ENCODE results near the gene TNS1. TPM values are rescaled to one million over a fixed set of nuclear protein-coding genes. Genes with fewer than 3 reads are reported as not detected.

Gene TNS1
- total RNA-seq, 1 experiment from 2014 or later, result 1.5 TPM

DNA sequence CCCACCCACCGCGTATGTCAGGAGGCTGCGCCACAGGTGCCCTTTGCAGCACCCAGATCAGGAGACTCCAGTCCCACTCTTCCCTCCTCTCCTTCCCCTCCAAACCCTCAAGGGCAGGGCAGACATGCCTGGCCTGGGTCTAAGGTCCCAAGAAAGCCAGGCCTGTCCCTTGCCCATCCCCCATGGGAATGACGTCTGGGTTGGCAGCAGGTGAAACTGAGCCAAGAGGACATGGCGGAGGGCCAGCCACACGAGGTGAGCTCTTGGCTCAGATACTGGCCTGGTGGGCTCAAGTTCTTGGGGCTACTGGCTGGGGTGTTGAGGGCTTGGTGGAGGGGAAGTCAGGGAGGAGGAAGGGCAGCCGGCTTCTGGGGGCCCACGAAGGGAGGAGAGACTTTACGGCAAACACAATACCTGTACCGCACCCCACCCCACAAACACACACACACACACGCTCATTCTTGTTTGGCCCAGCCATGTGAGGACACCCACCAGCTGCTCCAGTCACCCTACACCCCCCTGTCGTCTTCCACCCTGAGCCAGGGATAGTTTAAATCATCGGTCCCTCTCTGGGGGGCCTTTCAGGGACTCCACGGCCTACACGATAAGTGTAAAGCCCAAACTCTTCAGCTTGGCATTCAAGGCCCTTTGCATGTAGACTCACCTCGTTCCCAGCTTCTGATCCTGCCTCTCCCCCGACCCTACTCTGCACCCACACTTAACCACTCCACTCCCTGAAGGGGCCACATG lies 24.1 kb upstream of the TNS1 start:
- H3K9me2 ChIP-seq (replicated peaks; ENCODE audit: low read length), result no peaks in the 10 kb centered on the region
- H3K4me2 ChIP-seq (ENCODE audit: low read length), result no peak overlapping the region
- no peaks in the 10 kb centered on the region for H4K20me1 ChIP-seq (ENCODE audit: low read length)
- H3K27ac ChIP-seq (ENCODE audit: low read length), result no peak overlapping the region
- no peaks in the 10 kb centered on the region for H3K9me3 ChIP-seq (ENCODE audit: low read length)
- H3K4me3 ChIP-seq (ENCODE audit: low read length), result no peak overlapping the region
- no peaks in the 10 kb centered on the region for H3F3A ChIP-seq (ENCODE audit: low read length, unreplicated experiment)
- no TSS peak for BruUV-seq (replicated peaks)
- H3K4me1 ChIP-seq (ENCODE audit: insufficient read depth, low read length), result no peaks in the 10 kb centered on the region
- no peaks in the 10 kb centered on the region for H3K79me2 ChIP-seq (ENCODE audit: low read length)
- ChIA-PET CTCF (no interaction called here), POLR2A (ENCODE audit: unreplicated experiment) (no interaction called here)
- no peaks in the 10 kb centered on the region for H3K36me3 ChIP-seq (ENCODE audit: low read depth, low read length)
- DNase-seq (no peak), ATAC-seq (no peak)
- H2AFZ ChIP-seq (ENCODE audit: low read length), result no peak overlapping the region
- intact Hi-C loops (cut with micrococcal nuclease), result no loop called here
- TF ChIP-seq CTCF (conservative IDR thresholded peaks at IDR 0.05; ENCODE audit: low read depth, low read length) (no peak), EZH2phosphoT487 (IDR thresholded peaks at IDR 0.05; ENCODE audit: borderline replicate concordance, low read length) (no peak), EZH2 (IDR thresholded peaks at IDR 0.05; ENCODE audit: low read length, unreplicated experiment) (no peak)
- H3K27me3 ChIP-seq (ENCODE audit: low read length), result no peaks in the 10 kb centered on the region
- no peak overlapping the region for H3K9ac ChIP-seq (ENCODE audit: low read length)

DNA sequence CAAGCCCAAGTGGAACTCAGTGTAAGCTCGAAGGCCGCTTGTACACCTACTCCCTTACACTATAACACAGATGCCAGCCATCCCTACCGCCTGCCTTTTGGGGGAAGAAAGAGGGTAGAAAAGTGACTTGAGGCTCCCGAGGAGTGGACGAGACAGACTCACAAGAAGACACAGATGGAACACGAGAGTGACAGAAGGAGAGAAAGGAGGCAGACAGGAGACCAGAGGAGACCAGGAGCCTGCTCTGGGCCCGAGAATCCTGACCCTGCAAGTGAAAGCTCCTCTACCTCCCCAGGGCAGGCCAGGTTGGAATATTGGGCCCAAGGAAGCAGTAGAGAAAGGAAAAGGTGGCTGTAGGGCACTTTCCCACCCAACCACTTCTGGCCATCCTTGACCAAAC lies 23.4 kb upstream of the TNS1 start:
- no peaks in the 10 kb centered on the region for H3K27me3 ChIP-seq (ENCODE audit: low read length)
- no peaks in the 10 kb centered on the region for H3K79me2 ChIP-seq (ENCODE audit: low read length)
- no peak overlapping the region for H3K4me2 ChIP-seq (ENCODE audit: low read length)
- BruUV-seq (replicated peaks), result no TSS peak
- no peaks in the 10 kb centered on the region for H3K4me1 ChIP-seq (ENCODE audit: insufficient read depth, low read length)
- no peak overlapping the region for H3K9ac ChIP-seq (ENCODE audit: low read length)
- DNase-seq (no peak), ATAC-seq (no peak)
- H3K9me3 ChIP-seq (ENCODE audit: low read length), result no peaks in the 10 kb centered on the region
- H2AFZ ChIP-seq (ENCODE audit: low read length), result no peak overlapping the region
- no peaks in the 10 kb centered on the region for H3F3A ChIP-seq (ENCODE audit: low read length, unreplicated experiment)
- H4K20me1 ChIP-seq (ENCODE audit: low read length), result no peaks in the 10 kb centered on the region
- intact Hi-C loops (cut with micrococcal nuclease), result no loop called here
- ChIA-PET POLR2A (ENCODE audit: unreplicated experiment) (no interaction called here), CTCF (no interaction called here)
- H3K9me2 ChIP-seq (replicated peaks; ENCODE audit: low read length), result no peaks in the 10 kb centered on the region
- no peak overlapping the region for H3K4me3 ChIP-seq (ENCODE audit: low read length)
- H3K36me3 ChIP-seq (ENCODE audit: low read depth, low read length), result no peaks in the 10 kb centered on the region
- TF ChIP-seq EZH2phosphoT487 (IDR thresholded peaks at IDR 0.05; ENCODE audit: borderline replicate concordance, low read length) (no peak), CTCF (conservative IDR thresholded peaks at IDR 0.05; ENCODE audit: low read depth, low read length) (no peak), EZH2 (IDR thresholded peaks at IDR 0.05; ENCODE audit: low read length, unreplicated experiment) (no peak)
- H3K27ac ChIP-seq (ENCODE audit: low read length), result no peak overlapping the region

DNA sequence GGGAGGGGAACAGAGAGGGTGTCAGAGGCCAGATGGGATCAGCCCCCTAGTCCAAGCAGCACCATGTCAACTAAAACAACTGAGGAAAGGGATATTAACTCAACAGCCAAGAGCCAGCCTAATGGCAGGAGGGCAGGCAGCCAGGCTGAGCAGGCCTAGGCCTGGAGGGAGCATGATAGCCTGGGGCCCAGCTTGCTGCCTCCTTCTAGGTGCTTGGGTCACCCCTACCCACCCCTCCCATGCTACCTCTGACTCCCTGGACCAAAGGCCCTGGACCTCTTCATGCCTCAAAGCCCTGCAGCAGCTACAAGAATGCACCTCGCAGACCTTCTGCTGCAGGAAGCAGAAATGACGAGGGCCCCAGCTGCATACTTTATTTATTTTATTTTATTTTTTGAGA lies 22.1 kb upstream of the TNS1 start:
- H3K27me3 ChIP-seq (ENCODE audit: low read length), result no peaks in the 10 kb centered on the region
- no peak overlapping the region for H2AFZ ChIP-seq (ENCODE audit: low read length)
- no peaks in the 10 kb centered on the region for H3K9me2 ChIP-seq (replicated peaks; ENCODE audit: low read length)
- POLR2A ChIA-PET (ENCODE audit: unreplicated experiment), result interaction anchor here (0.6 kb wide), 1 partner anchor 28 kb away, joined by 3 read pairs; no protein-coding TSS in a partner anchor
- DNase-seq, result no peak
- H3K4me2 ChIP-seq (ENCODE audit: low read length), result no peak overlapping the region
- BruUV-seq (replicated peaks), result no TSS peak
- no peak overlapping the region for H3K4me3 ChIP-seq (ENCODE audit: low read length)
- H3K9ac ChIP-seq (ENCODE audit: low read length), result no peak overlapping the region
- no peaks in the 10 kb centered on the region for H3K9me3 ChIP-seq (ENCODE audit: low read length)
- TF ChIP-seq EZH2 (IDR thresholded peaks at IDR 0.05; ENCODE audit: low read length, unreplicated experiment) (no peak), CTCF (conservative IDR thresholded peaks at IDR 0.05; ENCODE audit: low read depth, low read length) (no peak), EZH2phosphoT487 (IDR thresholded peaks at IDR 0.05; ENCODE audit: borderline replicate concordance, low read length) (no peak)
- H4K20me1 ChIP-seq (ENCODE audit: low read length), result no peaks in the 10 kb centered on the region
- no peaks in the 10 kb centered on the region for H3K79me2 ChIP-seq (ENCODE audit: low read length)
- H3K36me3 ChIP-seq (ENCODE audit: low read depth, low read length), result no peaks in the 10 kb centered on the region
- H3K27ac ChIP-seq (ENCODE audit: low read length), result no peak overlapping the region
- intact Hi-C loops (cut with micrococcal nuclease), result no loop called here
- no peak for ATAC-seq
- no peaks in the 10 kb centered on the region for H3K4me1 ChIP-seq (ENCODE audit: insufficient read depth, low read length)
- H3F3A ChIP-seq (ENCODE audit: low read length, unreplicated experiment), result no peaks in the 10 kb centered on the region
- CTCF ChIA-PET, result no interaction called here
